HG02763 (cell line): Measurements from ENCODE around the gene ZFP36L1.

Experiments used
- ATAC-seq: cut with Tn5 transposase; IDR thresholded peaks from one replicate; pipeline ENCODE4 v1.9.1; 2021; ENCODE audit warnings: mild to moderate bottlenecking, moderate library complexity; ENCODE audit not compliant: unreplicated experiment

The ZFP36L1 gene

GRCh38 chr14:68741839-68742470 lies 50.9 kb downstream of the ZFP36L1 start:
- ATAC-seq: peak; percentile 68

- ATAC-seq: no peak
Measured at GRCh38 chr14:68741477-68741791, 51.4 kb downstream of the ZFP36L1 start.

GRCh38 chr14:68740788-68741476 lies 51.9 kb downstream of the ZFP36L1 start:
- ATAC-seq: no peak

- ATAC-seq: no peak
Measured at GRCh38 chr14:68739701-68740100, 53.2 kb downstream of the ZFP36L1 start.

GRCh38 chr14:68738559-68738958 lies 54.3 kb downstream of the ZFP36L1 start:
- ATAC-seq: no peak
